GM19397 (cell line): ENCODE measurements around the gene OR10A4.
"Not testable (repeated sequence)": the region's sequence is repeated elsewhere in the genome, so short reads cannot be mapped to it uniquely, and the experiment has no call there.

Source experiments
- ATAC-seq: cut with Tn5 transposase; IDR thresholded peaks from one replicate; pipeline ENCODE4 v1.9.1; 2021; ENCODE audit warnings: mild to moderate bottlenecking, moderate library complexity; ENCODE audit not compliant: unreplicated experiment

OR10A4 gene, protein sequence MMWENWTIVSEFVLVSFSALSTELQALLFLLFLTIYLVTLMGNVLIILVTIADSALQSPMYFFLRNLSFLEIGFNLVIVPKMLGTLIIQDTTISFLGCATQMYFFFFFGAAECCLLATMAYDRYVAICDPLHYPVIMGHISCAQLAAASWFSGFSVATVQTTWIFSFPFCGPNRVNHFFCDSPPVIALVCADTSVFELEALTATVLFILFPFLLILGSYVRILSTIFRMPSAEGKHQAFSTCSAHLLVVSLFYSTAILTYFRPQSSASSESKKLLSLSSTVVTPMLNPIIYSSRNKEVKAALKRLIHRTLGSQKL

GRCh38 chr11:6876325-6876724 is at the start of gene OR10A4:
Gene OR10A4 (plus strand): TSS chr11:6876625. CDS start chr11:6876648, 23 bp downstream.
- no peak for ATAC-seq

GRCh38 chr11:6828103-6828502 is 48.3 kb upstream of the OR10A4 start:
- ATAC-seq = no peak

DNA sequence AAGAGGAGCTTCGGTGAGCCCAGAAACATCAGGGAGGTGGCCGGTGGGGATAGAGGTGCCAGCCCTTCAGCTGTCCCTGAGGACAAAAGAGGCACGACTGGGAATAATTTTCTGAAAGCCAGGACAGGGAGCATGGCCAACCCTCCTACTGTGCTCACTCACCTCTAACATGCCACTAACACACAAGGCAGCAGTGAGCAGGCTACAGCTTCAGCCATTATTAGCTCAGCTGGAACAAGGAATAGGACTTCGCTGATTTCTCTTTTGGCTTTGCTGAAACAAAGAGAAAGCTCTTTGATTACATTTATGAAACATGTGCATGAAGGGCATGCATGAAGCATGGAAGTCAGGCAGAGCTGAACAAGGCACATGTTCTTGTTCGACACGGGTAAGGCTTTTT is 43.1 kb upstream of the OR10A4 start:
- no peak for ATAC-seq

- ATAC-seq = no peak
Observed at GRCh38 chr11:6834021-6834420, 42.4 kb upstream of the OR10A4 start.

DNA sequence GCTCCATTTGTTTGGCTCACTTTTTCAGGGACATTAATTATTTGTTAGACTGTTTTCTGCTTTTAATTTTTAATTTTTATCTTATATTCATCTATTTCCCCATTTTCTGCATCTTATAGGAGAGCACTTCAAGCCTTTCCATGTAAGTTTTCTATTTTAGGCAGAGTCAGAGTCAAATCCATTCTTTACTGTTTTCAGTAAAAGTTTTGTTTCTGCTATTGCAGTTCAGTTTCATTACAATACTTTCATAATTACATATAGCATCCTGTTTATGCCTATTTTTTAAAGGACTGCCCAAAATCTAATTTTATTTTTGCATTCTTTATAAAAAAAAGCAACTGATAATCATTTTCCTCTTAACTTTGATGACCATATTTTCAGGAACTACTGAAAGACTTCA is 34.7 kb upstream of the OR10A4 start:
- no peak for ATAC-seq

- no peak for ATAC-seq
Observed at GRCh38 chr11:6843670-6844069, 32.8 kb upstream of the OR10A4 start.

- no peak for ATAC-seq
Observed at GRCh38 chr11:6844356-6844755, 32.1 kb upstream of the OR10A4 start.

DNA sequence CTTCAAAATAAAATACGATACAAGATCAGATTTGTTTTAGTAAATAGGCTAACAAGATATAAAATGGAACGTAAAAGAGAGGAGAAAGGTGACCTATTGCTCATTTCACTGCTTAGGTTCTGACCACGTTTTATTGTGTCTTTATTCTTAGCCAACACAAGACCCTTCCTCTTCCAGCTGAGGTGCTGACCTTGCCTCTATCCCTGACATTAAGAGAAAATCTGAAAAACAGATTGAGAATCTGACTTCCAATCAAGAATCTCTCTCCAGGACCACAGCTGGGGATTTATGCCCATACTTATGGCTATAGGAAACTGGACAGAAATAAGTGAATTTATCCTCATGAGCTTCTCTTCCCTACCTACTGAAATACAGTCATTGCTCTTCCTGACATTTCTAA is 31.0 kb upstream of the OR10A4 start, which contains the start of gene OR10A5:
Gene OR10A5 (plus strand): TSS at position 301 of the 400 bp plus-strand sequence. CDS start 0 bp downstream, at position 301.
- no peak for ATAC-seq

- ATAC-seq = no peak
Observed at GRCh38 chr11:6850526-6850925, 25.9 kb upstream of the OR10A4 start.

GRCh38 chr11:6854801-6855200 is 21.6 kb upstream of the OR10A4 start:
- ATAC-seq = not testable (repeated sequence)

DNA sequence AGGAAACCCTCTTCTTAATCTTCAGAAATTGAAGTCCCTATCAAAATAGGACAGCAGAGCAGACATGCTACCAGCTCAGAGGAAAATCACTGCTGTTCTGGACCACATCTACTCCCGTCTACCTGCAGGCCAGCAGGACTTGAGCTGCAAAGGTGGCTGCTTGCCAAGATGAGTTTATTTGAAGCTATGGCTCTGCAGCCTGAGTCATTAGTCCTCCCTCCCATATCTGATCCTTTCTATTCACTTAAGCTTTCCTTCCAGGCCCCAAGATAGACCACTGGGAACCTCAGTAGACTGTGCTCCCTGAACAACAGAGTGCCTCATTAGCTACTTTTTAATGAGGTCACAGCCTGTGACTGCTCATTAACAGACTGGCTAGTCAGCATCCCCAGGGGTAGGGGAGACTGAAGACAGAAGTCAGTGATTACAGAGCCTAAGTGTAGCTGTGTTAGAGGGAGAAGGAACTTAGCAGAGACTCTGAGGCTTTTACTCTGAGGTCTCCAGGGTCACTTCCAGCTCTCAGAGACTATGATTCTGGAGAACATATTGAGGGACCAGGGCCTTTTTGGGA is 20.4 kb upstream of the OR10A4 start:
- ATAC-seq = no peak

GRCh38 chr11:6856871-6857270 is 19.6 kb upstream of the OR10A4 start:
- no peak for ATAC-seq

- ATAC-seq = no peak
Observed at GRCh38 chr11:6862961-6863360, 13.5 kb upstream of the OR10A4 start, which contains the start of gene OR10A2. Gene OR10A2 (plus strand): TSS chr11:6863057. CDS start chr11:6869755, 6,698 bp downstream.

DNA sequence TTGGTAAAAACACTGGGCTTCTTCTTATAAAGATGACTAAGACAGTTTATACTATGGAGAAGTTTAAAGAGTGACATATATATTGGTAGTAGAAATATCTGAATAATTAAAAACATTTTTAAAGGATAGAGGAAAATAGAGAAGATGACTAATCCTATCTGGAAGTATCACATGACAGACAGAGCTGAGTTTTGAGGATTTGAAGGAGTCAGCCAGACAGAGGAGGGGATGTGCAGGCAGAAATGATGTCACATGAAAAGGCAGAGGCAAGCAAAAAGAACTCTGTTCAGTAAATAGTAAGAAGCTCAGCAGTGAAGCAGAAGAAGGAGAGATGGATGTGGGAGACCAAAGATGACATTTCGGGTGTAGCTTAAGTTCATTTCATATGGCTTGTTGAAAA is 12.0 kb upstream of the OR10A4 start:
- no peak for ATAC-seq

GRCh38 chr11:6871278-6871677 is 5.1 kb upstream of the OR10A4 start:
- ATAC-seq = no peak

GRCh38 chr11:6875761-6876160 is 664 bp upstream of the OR10A4 start:
- ATAC-seq = no peak

- no peak for ATAC-seq
Observed at GRCh38 chr11:6876914-6877313, 489 bp downstream of the OR10A4 start.

DNA sequence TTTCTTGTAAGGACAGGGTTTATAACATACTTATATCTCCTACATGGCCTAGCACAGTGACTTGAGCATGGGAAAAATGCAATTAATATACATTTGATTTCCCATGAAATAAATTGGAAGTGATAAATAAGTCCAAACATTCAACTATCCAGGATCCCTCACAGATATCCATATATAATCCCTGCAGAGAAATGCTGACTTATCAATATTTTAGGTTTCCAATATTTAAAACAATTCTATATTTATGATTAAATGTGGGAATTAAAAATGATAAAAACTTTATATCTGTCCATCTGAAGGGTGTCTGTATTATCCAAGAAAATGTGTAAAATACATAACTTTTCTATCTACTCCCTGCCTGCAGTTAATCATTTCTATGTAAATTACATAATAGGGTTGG is 6.3 kb downstream of the OR10A4 start:
- no peak for ATAC-seq

- ATAC-seq = not testable (repeated sequence)
Observed at GRCh38 chr11:6887711-6888110, 11.3 kb downstream of the OR10A4 start.

GRCh38 chr11:6888830-6889229 is 12.4 kb downstream of the OR10A4 start:
- ATAC-seq = no peak

GRCh38 chr11:6889835-6890234 is 13.4 kb downstream of the OR10A4 start:
- ATAC-seq = no peak

- ATAC-seq = no peak
Observed at GRCh38 chr11:6892400-6892799, 16.0 kb downstream of the OR10A4 start, which contains the start of gene OR2D2. Gene OR2D2 (minus strand): TSS chr11:6892500. CDS start chr11:6892500, 0 bp downstream.
